Measurements from ENCODE around the gene PLA2G4D. TPM values are rescaled to one million over a fixed set of nuclear protein-coding genes. Genes with fewer than 3 reads are reported as not detected.

The PLA2G4D gene
- total and polyA plus RNA-seq, 4 donors = 0.12 to 0.31 (median 0.15) TPM; not detected in 1

DNA sequence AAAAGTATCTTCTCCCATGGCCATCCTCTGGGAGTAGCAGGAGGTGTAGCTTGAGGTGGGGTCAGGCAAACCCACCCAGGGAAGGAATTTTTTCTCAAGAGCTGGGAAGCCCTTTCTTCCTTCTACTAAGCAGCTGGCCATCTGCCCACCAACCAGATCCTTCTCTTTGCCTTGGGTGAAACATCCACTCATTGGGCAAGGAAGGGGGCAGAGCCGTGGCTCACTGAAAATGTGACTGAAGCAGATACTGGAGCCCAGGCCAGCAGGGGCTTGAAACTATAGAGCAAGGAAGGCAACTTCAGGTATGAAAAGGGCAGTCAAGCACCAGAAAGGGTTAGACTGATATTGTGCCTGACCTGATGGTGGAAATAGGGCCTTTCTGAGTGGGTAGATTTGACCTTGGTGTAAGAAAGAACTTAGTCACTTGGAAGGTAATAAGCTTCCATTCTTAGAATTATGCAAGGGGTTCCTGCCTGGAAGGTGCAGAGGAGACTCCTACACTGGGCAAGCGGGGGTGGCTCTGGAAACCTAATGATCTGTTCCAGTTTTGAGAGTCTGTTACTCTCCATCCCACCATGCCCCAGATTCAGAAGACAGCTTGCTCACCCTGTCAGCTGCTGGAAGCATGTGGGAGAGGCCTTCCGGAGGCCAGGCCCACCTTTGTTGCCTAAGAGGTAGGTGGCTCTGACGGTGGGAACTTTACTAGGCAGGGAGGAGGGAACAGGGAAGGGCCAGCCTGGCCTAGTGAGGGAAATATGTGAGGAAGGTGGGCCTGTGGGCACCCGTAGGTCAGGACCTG, 51.6 kb downstream of the PLA2G4D start:
- Histone ChIP-seq H3K9ac (ENCODE audit: insufficient read depth in 1 of 2, low read length in 2 of 2) (no peak overlapping the region), H3K4me3 (no peak overlapping the region), H3K27me3 (ENCODE audit: control insufficient read depth in 3 of 3, insufficient read depth in 3 of 3, low read length in 2 of 3) (no peaks in the 10 kb centered on the region), H3K9me3 (ENCODE audit: control insufficient read depth in 4 of 4, insufficient read depth in 3 of 4, low read length in 3 of 4) (peaks cover 0 to 1% (median 0%) of the 10 kb centered on the region in 4 donors), H3K27ac (ENCODE audit: low read depth in 1 of 2, low read length in 1 of 2) (no peak overlapping the region), H3K36me3 (ENCODE audit: control insufficient read depth in 4 of 4, insufficient read depth in 4 of 4, low read length in 4 of 4) (no peaks in the 10 kb centered on the region), H3K4me1 (ENCODE audit: control insufficient read depth in 5 of 5, insufficient read depth in 5 of 5, low read length in 5 of 5) (peaks cover 0 to 7% (median 0%) of the 10 kb centered on the region in 5 donors)
- DNase-seq = no peak
- TF ChIP-seq, protein P1, sequence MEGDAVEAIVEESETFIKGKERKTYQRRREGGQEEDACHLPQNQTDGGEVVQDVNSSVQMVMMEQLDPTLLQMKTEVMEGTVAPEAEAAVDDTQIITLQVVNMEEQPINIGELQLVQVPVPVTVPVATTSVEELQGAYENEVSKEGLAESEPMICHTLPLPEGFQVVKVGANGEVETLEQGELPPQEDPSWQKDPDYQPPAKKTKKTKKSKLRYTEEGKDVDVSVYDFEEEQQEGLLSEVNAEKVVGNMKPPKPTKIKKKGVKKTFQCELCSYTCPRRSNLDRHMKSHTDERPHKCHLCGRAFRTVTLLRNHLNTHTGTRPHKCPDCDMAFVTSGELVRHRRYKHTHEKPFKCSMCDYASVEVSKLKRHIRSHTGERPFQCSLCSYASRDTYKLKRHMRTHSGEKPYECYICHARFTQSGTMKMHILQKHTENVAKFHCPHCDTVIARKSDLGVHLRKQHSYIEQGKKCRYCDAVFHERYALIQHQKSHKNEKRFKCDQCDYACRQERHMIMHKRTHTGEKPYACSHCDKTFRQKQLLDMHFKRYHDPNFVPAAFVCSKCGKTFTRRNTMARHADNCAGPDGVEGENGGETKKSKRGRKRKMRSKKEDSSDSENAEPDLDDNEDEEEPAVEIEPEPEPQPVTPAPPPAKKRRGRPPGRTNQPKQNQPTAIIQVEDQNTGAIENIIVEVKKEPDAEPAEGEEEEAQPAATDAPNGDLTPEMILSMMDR (IDR thresholded peaks at IDR 0.05; ENCODE audit: control extremely low read depth, extremely low read depth) = no peak
- no peak for ATAC-seq (ENCODE audit: insufficient read depth, low FRiP score)
- 84 to 86% methylated on average over 5 of the region's 5 CpGs for WGBS, 2 donors

DNA sequence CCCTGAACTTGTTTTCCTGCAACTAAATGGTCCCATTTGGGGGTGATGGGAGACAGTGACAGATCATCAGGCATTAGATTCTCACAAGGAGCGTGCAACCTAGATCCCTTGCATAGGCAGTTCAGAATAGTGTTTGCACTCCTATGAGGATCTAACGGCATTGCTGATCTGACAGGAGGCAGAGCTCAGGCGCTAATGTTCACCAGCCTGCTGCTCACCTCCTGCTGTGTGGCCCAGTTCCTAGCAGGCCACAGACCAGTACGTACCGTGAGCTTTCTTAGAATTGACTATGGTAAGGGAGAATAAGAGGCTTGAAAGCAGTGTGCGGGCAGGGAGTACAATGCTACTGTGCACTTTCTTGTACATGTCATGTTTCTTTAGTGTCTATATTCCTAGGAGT, 56.0 kb downstream of the PLA2G4D start:
- WGBS, 2 donors = 98% methylated on average over 6 of the region's 6 CpGs
- TF ChIP-seq, protein P1 (IDR thresholded peaks at IDR 0.05; ENCODE audit: control extremely low read depth, extremely low read depth) = no peak
- no peaks in the 10 kb centered on the region for H3K27me3 ChIP-seq (ENCODE audit: control insufficient read depth in 3 of 3, insufficient read depth in 3 of 3, low read length in 2 of 3)
- H3K4me3 ChIP-seq = no peak overlapping the region
- DNase-seq = no peak
- peaks cover 0 to 4% (median 0%) of the 10 kb centered on the region in 5 donors for H3K4me1 ChIP-seq (ENCODE audit: control insufficient read depth in 5 of 5, insufficient read depth in 5 of 5, low read length in 5 of 5)
- peaks cover 0 to 1% (median 0%) of the 10 kb centered on the region in 4 donors for H3K9me3 ChIP-seq (ENCODE audit: control insufficient read depth in 4 of 4, insufficient read depth in 3 of 4, low read length in 3 of 4)
- H3K27ac ChIP-seq (ENCODE audit: low read depth in 1 of 2, low read length in 1 of 2) = no peak overlapping the region
- ATAC-seq (ENCODE audit: insufficient read depth, low FRiP score) = no peak
- H3K9ac ChIP-seq (ENCODE audit: insufficient read depth in 1 of 2, low read length in 2 of 2) = no peak overlapping the region
- H3K36me3 ChIP-seq (ENCODE audit: control insufficient read depth in 4 of 4, insufficient read depth in 4 of 4, low read length in 4 of 4) = no peaks in the 10 kb centered on the region

DNA sequence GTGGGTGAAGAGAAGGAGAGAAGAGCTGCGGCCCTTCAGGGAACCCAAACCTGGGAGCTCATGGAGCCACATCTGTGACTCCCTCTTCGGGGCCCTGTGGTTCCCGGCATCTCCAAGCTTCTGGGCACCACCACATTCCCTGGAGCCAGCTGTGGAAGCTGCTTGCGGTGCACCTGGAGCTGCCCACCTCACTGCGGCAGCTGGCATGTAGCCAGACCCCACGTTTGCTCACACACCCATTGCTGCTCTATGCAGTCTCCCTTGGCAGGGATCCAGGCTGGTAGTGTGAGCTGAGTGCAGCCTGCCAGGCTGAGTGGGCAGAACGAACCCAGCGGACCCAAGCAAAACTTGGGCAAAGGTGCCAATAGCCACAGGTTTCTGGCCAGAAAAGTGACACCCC, 56.7 kb downstream of the PLA2G4D start:
- H3K9me3 ChIP-seq (ENCODE audit: control insufficient read depth in 4 of 4, insufficient read depth in 3 of 4, low read length in 3 of 4) = peaks cover 0 to 1% (median 0%) of the 10 kb centered on the region in 4 donors
- peaks cover 0 to 4% (median 0%) of the 10 kb centered on the region in 5 donors for H3K4me1 ChIP-seq (ENCODE audit: control insufficient read depth in 5 of 5, insufficient read depth in 5 of 5, low read length in 5 of 5)
- no peaks in the 10 kb centered on the region for H3K27me3 ChIP-seq (ENCODE audit: control insufficient read depth in 3 of 3, insufficient read depth in 3 of 3, low read length in 2 of 3)
- no peaks in the 10 kb centered on the region for H3K36me3 ChIP-seq (ENCODE audit: control insufficient read depth in 4 of 4, insufficient read depth in 4 of 4, low read length in 4 of 4)
- no peak overlapping the region for H3K9ac ChIP-seq (ENCODE audit: insufficient read depth in 1 of 2, low read length in 2 of 2)
- ATAC-seq (ENCODE audit: insufficient read depth, low FRiP score) = no peak
- 60 to 75% methylated on average over 8 of the region's 8 CpGs for WGBS, 2 donors
- no peak overlapping the region for H3K4me3 ChIP-seq
- TF ChIP-seq, protein P1 (IDR thresholded peaks at IDR 0.05; ENCODE audit: control extremely low read depth, extremely low read depth) = no peak
- no peak overlapping the region for H3K27ac ChIP-seq (ENCODE audit: low read depth in 1 of 2, low read length in 1 of 2)
- peak; percentile 20 to 46 (median 44) for DNase-seq

Measured in lung (tissue), 12 donors.